GM19099 (cell line): Measurements from ENCODE around the gene NFKB2.

ENCODE experiments used
- POLR2A ChIP-seq: IDR thresholded peaks from 3 replicates; pipeline ENCODE4 v1.6.1; 2011; ENCODE audit warnings: low read depth; ENCODE audit not compliant: insufficient read length; ENCODE audit errors: extremely low read depth

Gene NFKB2

DNA sequence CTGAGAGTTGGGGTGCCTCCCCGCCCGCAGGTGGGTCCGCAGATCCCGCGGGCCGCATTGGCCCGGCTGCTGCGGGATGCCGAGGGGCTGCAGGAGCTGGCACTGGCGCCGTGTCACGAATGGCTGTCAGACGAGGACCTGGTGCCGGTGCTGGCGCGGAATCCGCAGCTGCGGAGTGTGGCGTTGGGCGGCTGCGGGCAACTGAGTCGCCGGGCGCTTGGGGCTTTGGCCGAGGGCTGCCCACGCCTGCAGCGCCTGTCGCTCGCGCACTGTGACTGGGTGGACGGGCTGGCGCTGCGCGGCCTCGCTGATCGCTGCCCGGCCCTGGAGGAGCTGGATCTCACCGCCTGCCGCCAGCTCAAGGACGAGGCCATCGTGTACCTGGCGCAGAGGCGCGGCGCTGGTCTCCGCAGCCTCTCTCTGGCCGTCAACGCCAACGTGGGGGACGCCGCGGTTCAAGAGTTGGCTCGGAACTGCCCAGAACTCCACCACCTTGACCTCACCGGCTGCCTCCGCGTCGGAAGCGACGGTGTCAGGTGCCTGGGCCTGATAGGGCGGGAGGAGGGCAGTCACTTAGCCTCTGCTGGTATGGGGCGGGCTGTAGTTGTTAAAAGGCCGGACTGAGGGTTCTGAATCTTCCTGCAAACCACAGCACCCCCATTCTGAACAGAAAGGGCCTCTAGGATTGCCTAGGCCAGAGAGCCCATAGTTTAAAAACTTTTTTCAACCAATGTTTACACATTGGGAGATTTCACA, 26.4 kb downstream of the NFKB2 start:
- no peak for TF ChIP-seq POLR2A

DNA sequence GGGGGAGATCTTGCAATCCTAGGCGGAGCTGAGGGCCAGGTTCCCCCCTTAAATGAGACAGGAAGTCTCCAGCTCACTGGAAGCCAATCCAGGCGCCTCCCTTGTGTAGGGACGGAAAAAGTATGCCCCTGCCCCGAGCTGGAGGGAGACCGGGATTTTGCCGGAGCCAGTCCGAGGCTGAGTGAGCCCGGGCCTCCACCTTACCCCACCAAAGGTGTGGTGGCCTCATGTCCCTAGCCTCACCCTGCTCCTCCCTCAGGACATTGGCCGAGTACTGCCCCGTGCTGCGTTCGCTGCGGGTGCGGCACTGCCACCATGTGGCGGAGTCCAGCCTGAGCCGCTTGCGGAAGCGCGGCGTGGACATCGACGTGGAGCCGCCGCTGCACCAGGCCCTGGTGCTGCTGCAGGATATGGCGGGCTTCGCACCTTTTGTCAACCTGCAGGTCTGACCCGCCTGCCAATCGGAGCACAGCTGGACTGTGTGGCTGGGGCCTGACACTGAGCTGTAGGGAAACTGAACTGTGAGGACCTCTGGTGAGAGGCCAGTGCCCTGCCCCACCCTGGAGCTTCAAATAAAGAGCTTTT, 27.1 kb downstream of the NFKB2 start:
- peak; percentile 35 for TF ChIP-seq POLR2A

DNA sequence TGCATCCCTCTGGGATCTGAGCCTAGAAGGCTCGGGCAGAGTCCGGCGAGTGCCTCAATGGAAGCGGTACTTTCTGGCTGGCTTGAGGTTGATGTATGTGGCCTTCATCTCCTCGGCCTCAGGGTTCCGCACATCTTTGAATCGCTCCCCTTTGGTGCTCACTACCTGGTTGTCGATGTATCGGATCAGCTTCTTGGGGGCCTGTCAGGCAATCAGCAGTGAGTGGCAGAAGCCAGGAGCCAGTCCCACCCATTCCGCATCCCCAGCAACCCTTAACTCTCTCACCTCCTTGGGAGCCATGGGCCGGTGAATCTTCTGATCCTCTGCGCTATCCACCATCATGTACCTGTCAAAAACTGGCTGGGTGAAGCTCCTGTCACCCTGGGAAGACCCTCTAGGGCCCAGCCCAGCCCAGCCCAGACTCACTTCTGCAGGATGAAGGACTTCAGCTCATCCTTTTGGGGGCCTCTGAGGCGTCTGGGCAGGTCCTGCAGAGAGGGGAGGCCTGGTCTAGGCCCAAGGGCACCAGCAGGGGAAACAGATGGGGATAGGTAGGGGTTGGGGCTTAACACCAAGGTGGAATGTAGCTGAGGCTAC, 28.0 kb downstream of the NFKB2 start:
- no peak for TF ChIP-seq POLR2A

DNA sequence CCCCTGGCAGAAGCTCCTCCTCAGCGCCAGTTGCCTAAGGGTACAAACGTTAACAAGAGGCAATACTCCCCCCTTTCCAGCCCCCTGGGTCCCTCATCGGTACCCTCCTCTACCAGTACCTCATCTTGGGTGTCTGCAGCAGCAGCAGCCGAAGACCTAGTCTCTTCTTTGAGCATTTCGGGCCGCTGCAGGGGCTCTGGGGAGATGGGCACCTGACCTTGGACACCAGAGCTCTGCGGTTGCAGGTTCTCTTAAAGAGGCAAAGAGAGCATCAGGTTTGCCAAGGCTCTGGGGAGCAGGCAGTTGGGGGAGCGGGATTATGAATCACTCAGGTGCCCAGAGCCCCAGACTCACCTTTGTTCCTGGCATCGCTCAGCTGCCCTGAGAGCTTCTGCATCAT, 28.6 kb downstream of the NFKB2 start:
- no peak for TF ChIP-seq POLR2A

DNA sequence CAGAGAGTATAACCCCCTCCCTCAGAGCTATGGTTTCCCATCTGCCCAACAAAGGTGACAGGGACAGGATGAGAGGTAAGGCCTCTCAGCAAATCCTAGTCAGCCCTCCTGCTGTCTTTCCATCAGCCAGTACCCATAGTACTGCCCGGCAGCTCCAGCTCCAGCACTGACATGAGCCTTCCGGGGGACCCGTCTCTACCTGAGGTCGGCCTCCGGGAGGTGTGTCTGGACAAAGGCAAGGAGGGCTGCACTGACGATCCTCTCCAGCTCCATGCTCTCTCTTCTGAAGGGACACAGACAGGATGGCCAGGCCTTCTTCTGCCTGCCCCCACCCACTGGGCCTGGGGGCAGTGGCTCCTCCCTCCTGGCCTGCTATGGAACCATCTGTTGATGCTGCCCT, 29.4 kb downstream of the NFKB2 start:
- TF ChIP-seq POLR2A: no peak

DNA sequence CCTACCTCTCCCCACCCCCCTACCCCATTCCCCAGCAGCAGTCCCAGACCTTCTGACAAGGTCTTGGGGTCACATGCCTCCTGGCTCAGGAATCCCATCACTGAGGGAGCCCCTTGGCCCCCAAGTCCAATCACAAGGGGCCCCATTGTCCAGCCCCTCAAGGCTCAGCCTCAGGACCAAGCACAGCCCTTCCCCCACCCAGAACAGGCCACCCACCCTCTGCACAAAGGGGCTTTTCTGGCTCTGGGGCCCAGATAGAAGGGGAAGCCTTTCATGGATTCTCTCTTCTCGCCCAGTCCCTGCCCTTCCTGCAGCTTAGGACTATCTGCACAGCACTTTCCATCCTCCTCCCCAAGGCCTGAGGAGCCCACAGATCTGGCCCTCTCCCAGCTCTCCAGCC, 29.9 kb downstream of the NFKB2 start:
- TF ChIP-seq POLR2A: no peak

DNA sequence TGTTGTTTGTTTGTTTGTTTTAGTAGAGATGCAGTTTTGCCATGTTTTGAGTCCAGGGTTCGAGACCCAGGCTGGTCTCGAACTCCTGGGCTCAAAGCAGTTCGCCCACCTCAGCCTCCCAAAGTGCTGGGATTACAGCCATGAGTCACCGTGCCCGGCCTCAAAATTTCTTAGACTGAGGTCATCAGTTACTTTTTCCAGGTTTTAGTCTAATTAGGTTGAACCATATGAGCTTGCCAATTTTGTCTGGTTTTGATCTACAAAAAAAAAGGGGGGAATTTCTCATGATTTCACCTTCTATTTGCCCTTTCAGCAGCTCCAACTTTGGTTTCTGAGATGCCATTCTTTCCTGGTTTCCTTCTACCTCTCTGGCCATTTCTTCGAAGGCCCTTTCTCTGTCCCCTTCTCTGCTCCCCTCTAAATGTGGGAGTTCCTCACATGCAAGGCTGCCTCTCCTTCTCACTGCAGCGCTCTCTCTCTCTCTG, 31.3 kb downstream of the NFKB2 start:
- no peak for TF ChIP-seq POLR2A

DNA sequence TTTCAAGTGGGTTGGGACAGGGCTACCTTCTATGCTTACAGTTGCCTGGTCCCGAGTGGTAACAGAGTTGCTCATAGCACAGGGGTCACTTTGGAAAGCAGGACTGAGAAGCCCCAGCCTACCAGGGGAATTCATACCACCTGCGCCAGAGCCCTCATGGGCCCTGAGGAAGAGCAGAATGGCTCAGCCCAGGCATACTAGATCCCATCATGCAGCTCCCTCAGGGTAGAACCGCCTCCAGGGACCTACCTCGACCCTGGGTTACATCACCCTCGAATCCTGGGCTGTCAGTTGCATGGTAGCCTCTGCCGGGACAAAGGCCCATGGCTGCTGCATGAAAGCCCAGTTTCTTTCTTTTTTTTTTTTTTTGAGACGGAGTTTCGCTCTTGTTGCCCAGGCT, 34.0 kb downstream of the NFKB2 start:
- TF ChIP-seq POLR2A: no peak

DNA sequence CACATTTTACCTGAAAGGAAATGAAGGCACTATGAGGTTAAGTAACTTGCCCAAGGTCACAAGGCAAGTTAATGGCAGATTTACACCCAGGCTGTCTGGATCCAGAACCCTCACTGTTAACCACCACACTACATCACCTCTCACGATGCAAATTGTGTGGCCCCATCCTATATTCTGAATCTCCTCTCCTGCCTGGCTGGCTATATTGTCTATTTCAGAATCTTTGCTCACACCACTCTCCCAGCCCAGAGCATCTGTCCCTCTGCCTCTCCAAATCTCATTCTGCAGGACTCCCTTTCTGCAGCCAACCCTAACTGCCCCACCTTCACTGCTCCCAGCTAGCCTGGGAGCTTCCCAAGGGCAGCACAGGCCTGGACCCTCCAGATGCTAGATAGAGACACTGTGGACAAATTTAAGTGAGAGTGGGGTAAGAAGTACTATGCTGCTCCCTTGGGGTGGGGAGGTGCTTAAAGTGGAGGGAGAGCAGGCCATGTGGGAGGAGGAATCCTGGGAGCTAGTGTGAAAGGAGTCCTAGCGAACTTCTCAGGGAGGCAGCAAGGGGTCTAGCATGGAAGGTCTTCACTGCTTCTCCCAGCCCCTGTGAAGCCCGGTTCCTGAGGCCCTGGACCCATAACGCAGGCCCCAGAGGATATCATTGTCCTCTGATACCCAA, 36.1 kb downstream of the NFKB2 start:
- no peak for TF ChIP-seq POLR2A

DNA sequence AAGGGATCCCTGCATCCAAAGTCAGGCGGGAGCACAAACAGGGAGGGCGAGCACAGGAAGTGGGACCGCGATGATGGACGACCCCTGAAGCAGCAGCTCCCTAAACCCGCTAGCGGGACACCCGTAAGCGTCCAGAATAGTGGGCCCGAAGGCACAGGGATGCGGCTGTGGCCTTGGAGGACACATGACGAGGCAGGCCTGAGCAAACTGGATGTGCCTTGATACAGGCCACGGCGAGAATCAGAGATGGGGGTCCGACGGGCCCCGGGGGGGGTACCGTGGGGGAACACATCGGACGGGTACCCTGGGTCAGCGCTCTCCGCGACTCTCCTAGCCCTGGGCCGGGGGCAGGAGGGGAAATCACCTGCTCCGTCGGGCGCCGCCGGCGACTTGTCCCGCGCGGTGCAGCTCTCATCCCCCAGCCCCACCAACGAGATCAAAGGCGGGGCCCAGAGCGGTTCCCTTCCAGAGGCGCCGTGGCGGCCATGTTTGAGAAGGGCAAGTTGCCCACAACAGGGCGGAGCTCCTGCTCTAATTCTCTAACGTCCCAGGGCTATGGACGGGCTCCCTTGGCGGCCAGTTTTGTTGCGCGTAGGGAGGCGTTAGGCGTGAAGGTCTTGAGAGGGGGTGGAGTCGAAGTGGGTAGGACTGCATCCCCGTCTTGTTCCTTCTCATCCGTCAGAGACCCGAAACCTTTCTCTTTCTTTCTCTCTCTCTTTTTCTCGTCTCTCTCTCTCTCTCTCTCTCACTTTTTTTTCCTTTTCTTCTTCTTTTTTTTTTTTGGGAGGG, 36.9 kb downstream of the NFKB2 start, which contains the start of gene CUEDC2:
Gene CUEDC2 (minus strand): TSS at position 413 of the 789 bp plus-strand sequence. CDS start 7,386 bp downstream, outside the sequence.
- peak; percentile 84 for TF ChIP-seq POLR2A

DNA sequence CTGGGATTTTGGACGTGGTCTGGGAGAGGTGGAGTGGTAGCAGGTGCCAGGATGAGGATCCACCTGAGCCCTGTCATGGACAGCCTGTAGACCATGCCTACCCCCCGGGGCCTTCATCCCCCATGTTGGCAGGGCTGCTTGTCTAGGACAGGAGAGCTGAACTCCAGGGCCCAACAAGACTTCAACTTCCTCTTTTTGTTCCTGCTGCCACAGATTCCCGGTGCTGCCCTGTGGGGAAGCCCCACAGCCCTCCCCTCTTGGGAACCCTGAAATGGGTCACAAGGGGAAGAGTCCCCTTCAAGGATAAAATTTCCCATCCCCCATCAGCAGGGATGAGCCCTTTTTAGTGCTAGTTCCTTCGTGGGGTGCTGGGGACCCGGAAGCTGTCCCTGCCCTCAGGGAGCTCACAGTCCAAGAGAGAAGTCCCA, 38.1 kb downstream of the NFKB2 start:
- TF ChIP-seq POLR2A: no peak

DNA sequence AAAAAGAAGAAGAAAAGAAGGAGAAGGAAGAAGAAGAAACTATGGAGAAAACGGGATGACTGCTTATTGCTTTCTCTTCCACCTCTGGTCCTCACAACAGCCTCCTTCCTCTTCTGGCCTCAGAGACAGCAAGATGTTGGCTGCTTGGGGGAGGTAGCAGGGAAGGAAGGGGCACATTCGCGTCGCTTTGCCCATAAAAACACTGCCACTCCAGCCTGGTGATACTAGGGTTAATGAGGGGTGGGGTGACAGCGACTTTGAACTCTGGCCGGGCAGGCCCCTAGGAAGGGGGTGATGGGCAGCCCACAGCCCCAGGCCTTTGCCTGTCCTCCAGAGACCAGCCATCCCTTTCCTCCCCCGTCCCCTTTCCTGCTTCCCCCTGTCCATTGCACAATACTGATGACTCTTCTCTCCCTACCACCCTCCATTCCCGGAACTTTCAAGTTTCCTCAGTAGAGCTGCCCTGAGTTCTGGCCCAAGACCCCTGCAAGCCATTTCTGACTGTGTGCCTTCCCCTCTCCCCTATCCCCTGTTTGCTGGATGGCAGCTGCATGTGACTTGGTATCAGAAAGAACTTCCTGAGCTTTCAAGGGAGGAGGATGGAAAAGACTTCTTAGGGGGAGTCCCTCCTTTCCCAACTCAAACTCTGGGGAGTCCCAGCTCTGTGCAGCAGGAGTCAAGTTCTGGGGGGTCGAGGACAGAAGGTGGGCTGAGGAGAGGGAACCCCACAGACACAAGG, 39.1 kb downstream of the NFKB2 start:
- no peak for TF ChIP-seq POLR2A

DNA sequence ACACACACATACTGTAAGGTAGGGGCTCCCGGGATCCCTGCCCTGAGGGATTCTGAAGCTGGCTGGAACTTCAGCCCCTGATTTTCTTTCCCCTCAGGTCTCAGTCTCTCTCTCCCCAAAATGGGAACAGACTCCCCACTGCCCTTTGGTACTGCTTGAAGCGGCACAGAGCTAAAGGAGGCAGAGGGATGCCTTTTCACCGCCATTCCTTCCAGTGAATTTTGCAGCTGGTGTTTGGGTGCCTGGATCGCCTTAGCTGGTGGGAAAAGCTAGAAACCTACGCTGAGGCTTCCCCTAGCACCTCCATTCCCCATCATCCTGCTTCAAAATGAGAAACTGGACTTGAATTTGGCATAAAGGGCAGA, 39.6 kb downstream of the NFKB2 start:
- no peak for TF ChIP-seq POLR2A
